ENCODE data around the gene GLCE. TPM values are rescaled to one million over a fixed set of nuclear protein-coding genes. Genes with fewer than 3 reads are reported as not detected.

The GLCE gene
- total RNA-seq, 1 donor from 2014 or later = 127 TPM

GRCh38 chr15:69314131-69314530 lies 153.7 kb downstream of the GLCE start:
- no peak for DNase-seq (ENCODE audit: extremely low read depth, low read depth, low spot score)

DNA sequence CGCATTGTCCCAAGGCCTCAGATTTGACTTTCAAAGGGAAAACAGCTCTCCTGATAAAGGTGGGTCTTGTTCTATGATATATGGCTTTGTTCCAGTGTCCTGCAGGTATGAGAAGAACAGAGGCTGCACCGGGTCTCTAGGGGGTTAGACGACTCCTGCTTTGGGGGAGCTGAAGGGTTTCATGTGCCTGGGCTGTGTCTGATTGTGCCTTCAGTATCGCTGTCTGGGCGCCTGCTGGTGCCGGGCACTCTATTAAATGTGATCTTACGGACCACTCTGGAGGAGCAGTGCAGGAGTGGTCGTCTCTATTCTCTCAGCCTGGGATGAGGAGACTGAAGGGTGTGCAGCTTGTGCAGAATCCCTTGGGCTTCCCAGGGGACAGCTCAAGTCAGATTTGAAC lies 154.3 kb downstream of the GLCE start:
- DNase-seq (ENCODE audit: extremely low read depth, low read depth, low spot score) = no peak

DNA sequence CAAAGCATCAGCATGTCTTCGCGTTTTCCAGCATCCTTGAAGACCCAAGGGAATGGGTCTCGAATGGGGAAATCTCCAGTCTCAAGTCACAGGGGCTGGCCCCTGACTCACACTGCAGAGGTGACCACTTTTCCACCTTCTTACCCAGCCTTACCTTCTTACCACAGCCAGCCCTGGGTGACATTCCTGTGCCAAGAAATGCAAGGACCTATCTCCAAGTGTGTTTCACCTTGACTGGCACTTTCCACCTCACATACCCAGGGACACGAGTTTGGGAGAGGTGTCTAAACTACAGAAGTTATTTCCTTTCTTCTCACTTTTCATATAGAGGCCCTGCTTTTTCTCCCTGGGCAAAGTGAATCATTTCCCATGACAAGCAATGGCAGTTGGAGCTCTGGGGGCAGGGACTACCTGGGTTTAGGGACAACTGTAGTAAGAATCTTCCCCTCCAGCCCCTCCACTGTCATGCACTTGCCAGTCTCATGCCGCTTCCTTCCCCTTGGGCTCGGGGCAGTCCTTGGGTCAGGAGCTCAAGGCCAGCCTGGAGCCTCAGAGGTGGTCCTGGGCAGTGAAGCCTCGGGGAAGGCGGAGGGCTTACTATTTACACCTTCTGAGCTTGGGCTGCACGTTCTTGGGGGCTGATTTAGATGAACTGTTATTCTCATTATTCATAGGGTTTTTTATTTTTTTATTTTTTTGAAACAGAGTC lies 155.1 kb downstream of the GLCE start:
- DNase-seq (ENCODE audit: extremely low read depth, low read depth, low spot score) = no peak

GRCh38 chr15:69316291-69316690 lies 155.9 kb downstream of the GLCE start:
- no peak for DNase-seq (ENCODE audit: extremely low read depth, low read depth, low spot score)

DNA sequence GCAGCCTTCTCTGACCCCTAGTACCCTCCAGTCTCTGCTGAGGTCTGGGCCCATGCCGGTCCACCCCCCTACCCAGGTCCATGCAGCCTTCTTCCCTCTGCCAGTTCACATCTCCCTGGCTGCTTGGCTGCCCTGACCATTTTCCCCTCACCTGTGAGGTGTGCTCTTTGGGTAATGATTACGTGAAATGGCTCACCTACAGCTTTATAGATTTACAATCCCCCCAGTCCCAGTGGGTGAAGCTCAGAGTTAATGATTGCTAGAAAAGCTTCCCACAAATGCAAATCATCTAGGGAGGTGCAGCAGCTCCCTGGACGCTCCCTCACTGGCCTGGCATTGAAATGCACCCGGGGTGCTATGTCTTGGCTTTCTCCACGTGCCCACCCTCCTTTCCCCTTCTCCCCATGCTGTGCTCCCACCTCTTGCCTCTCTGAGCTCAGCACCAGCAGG lies 157.0 kb downstream of the GLCE start:
- DNase-seq (ENCODE audit: extremely low read depth, low read depth, low spot score) = no peak

DNA sequence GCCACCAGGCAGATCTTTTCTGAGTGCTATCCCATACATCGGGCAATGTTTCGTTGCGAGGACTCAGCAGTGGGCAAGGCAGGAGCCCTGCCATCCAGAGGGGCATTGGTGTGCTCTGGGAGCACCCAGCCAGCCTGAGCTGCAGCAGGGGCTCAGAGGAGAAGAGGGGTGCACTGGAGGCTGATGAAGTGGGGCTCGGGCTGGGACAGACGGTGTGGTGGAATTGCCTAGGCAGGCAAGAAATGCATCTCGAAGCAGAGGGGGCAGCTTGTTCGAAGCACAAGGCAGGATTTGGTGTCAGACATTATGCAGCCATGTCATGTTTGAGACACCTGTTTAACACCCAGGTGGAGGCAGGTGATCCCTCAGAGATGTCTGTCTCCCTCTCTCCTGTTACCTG lies 157.6 kb downstream of the GLCE start:
- DNase-seq (ENCODE audit: extremely low read depth, low read depth, low spot score) = no peak

DNA sequence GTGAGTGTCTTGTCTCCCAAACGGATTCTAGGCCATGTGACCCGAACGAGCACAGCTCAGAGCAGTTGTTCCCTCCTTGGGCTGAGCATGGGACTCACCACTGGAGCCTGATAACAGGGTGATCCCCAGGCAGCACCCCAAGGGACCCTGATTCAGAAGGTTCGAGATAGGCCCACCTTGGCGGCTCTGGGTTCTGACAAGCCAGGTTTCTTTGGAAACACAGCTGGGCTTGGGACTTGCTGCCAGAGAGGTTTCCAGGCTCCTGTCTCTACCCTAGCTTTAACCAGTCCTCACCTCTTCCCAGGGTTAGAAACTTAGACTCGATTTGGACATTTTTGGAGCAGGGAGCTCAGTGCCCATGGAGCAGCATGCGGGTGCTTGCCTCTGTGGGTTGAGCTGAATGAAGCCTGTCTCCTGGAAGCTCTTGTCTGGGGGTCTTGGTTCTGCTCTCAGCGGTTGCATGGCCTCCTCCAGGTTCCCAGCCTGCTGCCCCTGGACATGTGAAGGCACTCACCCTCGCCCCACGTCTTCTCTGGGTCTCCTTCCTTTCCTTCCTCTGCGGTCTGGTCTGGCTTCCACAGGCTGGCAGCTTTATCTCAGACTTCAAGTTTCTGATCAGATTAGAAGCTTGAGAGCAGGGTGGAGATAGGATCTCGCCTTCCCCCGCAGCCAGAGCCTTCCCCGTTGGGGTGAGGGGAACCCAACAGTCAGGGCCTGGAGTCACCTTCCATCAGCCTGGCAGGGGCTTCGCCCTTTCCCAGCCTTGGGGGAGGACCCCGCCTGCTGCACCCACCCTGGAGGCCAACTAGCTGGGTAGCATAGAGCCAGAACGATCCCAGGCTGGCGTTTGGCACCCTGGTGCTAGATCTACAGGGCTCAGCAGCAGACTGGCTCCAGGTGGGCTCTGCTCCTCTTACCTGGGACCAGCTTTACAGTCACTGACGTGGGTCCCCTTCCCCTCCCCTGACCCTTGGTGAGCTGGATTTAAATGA lies 159.2 kb downstream of the GLCE start:
- no peak for DNase-seq (ENCODE audit: extremely low read depth, low read depth, low spot score)

GRCh38 chr15:69320977-69321554 lies 160.6 kb downstream of the GLCE start:
- no peak for DNase-seq (ENCODE audit: extremely low read depth, low read depth, low spot score)

Other genes starting within 250 kb of the GLCE start
- 0.92 and 1.5 TPM in 2 replicates for gene SPESP1, start 230.1 kb upstream of the GLCE start, total RNA-seq
- gene NOX5, start 145.9 kb upstream of the GLCE start, total RNA-seq = 0.18 TPM in 1 of 2 replicates, not detected in the other
- 0.29 TPM in 1 of 2 replicates, not detected in the other for gene PAQR5, start 138.3 kb downstream of the GLCE start, total RNA-seq

All from glomerular endothelial cell (primary cell).